ENCODE data around the gene HJURP. TPM values are rescaled to one million over a fixed set of nuclear protein-coding genes. Genes with fewer than 3 reads are reported as not detected.

The HJURP gene
- total RNA-seq, 1 donor from 2014 or later: 109 TPM

DNA sequence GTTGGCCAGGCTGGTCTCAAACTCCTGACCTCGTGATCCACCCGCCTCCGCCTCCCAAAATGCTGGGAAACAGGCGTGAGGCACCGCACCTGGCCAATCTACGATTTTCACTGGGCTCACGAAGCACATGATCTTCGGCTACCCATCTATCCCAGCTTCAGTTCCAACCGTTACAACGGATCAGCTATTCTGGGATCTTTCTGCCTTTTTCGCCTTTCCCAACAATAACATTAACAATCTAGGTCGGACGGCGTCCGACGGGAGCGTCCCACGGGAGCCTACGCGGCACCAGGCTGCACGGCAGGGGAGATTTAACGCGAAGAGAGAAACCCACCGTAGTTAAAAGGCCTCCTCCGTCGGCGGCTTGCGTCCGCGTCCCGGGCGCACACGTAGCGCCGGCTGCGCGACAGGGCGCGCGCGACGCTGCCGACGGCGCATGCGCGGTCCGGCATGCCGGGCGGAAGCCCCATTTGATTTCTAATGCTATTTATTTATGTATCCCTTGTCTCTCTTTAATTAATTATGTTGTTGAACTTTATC lies 13.7 kb upstream of the HJURP start, which contains the start of gene MSL3B:
TSS of gene MSL3B (minus strand) at position 394 of the 540 bp plus-strand sequence.
- Histone ChIP-seq H3F3A (ENCODE audit: low read depth) (peaks cover 3% of the 10 kb centered on the region), H3K36me3 (no peaks in the 10 kb centered on the region), H3K79me2 (ENCODE audit: low read depth) (peaks cover 5% of the 10 kb centered on the region), H3K27ac (no peak within 1 kb of the TSS), H3K4me3 (peak within 1 kb of the TSS; percentile 53), H3K4me2 (peak within 1 kb of the TSS; percentile 72), H3K4me1 (no peaks in the 10 kb centered on the region), H3K9ac (no peak within 1 kb of the TSS), H3K27me3 (peaks cover 39% of the 10 kb centered on the region), H4K20me1 (ENCODE audit: low read depth) (no peaks in the 10 kb centered on the region), H2AFZ (replicated peaks) (peak within 1 kb of the TSS; percentile 96), H3K9me3 (ENCODE audit: low read depth) (peaks cover 10% of the 10 kb centered on the region)
- H3K27me3 Mint-ChIP-seq (ENCODE audit: insufficient read depth, low read depth): no peaks in the 10 kb centered on the region
- peak within 1 kb of the TSS; percentile 81 for H3K4me3 Mint-ChIP-seq
- peaks cover 6% of the 10 kb centered on the region for H3K36me3 Mint-ChIP-seq
- H3K4me1 Mint-ChIP-seq: peaks cover 2% of the 10 kb centered on the region
- peaks cover 22% of the 10 kb centered on the region for H3K9me3 Mint-ChIP-seq
- peak; percentile 81 for DNase-seq (ENCODE audit: low spot score)
- TF ChIP-seq, protein P1, sequence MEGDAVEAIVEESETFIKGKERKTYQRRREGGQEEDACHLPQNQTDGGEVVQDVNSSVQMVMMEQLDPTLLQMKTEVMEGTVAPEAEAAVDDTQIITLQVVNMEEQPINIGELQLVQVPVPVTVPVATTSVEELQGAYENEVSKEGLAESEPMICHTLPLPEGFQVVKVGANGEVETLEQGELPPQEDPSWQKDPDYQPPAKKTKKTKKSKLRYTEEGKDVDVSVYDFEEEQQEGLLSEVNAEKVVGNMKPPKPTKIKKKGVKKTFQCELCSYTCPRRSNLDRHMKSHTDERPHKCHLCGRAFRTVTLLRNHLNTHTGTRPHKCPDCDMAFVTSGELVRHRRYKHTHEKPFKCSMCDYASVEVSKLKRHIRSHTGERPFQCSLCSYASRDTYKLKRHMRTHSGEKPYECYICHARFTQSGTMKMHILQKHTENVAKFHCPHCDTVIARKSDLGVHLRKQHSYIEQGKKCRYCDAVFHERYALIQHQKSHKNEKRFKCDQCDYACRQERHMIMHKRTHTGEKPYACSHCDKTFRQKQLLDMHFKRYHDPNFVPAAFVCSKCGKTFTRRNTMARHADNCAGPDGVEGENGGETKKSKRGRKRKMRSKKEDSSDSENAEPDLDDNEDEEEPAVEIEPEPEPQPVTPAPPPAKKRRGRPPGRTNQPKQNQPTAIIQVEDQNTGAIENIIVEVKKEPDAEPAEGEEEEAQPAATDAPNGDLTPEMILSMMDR (IDR thresholded peaks at IDR 0.05): no peak
- TF ChIP-seq EZH2 (IDR thresholded peaks at IDR 0.05): no peak
- no peak for TF ChIP-seq EZH2phosphoT487 (IDR thresholded peaks at IDR 0.05)
- peak within 1 kb of the TSS; percentile 83 for H3K27ac Mint-ChIP-seq

DNA sequence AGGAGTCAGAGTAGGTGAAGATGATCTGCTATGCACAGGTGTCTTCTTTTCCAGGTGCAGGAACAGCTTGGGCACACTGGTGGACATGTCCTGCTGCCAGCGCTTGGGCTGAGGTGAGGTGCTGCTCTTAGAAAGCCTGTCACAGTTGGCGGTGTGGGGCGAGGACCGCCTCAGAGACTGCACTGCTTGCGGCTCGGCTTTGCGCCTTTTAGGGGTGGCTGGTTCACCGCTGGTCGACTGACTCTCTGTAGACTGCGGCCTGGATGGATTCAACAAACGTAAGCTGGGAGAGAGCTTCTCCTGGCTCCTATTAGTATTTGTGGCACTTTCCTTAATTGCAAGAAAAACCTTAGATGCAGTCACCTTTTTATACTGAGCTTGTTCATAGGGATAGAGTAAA lies 12.1 kb upstream of the HJURP start:
- Mint-ChIP-seq H3K4me1 (peaks cover 2% of the 10 kb centered on the region), H3K4me3 (no peak overlapping the region), H3K27me3 (ENCODE audit: insufficient read depth, low read depth) (no peaks in the 10 kb centered on the region), H3K27ac (no peak overlapping the region), H3K9me3 (peaks cover 22% of the 10 kb centered on the region), H3K36me3 (peaks cover 6% of the 10 kb centered on the region)
- H3K79me2 ChIP-seq (ENCODE audit: low read depth): peaks cover 5% of the 10 kb centered on the region
- no peak for DNase-seq (ENCODE audit: low spot score)
- H3F3A ChIP-seq (ENCODE audit: low read depth): peaks cover 3% of the 10 kb centered on the region
- no peaks in the 10 kb centered on the region for H3K36me3 ChIP-seq
- no peak overlapping the region for H3K27ac ChIP-seq
- no peaks in the 10 kb centered on the region for H4K20me1 ChIP-seq (ENCODE audit: low read depth)
- H3K9ac ChIP-seq: no peak overlapping the region
- H2AFZ ChIP-seq (replicated peaks): no peak overlapping the region
- H3K4me3 ChIP-seq: no peak overlapping the region
- no peak overlapping the region for H3K4me2 ChIP-seq
- peaks cover 10% of the 10 kb centered on the region for H3K9me3 ChIP-seq (ENCODE audit: low read depth)
- H3K4me1 ChIP-seq: no peaks in the 10 kb centered on the region
- TF ChIP-seq, protein P1 (IDR thresholded peaks at IDR 0.05): no peak
- TF ChIP-seq EZH2phosphoT487 (IDR thresholded peaks at IDR 0.05): no peak
- TF ChIP-seq EZH2 (IDR thresholded peaks at IDR 0.05): no peak
- peaks cover 23% of the 10 kb centered on the region for H3K27me3 ChIP-seq

DNA sequence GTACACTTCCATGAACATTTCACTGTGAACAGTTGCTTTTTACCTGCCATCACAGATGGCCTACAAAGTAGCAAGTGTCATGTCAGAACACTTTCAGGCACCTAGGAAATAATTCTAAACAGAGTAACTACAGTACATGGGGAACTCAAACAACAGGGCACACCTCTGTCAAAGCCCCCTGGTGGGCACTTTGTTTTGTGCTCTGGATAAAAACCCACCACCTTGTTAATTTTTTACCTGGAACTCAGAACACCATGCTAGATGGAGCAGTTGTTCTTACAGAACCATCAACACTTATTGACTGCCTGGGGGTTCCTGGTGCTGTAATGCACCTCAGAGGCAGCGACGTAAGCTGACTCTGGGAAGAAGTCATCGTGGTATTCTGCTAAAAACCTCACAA lies 11.5 kb upstream of the HJURP start:
- H3K27ac ChIP-seq: no peak overlapping the region
- no peak for TF ChIP-seq EZH2 (IDR thresholded peaks at IDR 0.05)
- no peak for TF ChIP-seq EZH2phosphoT487 (IDR thresholded peaks at IDR 0.05)
- TF ChIP-seq, protein P1 (IDR thresholded peaks at IDR 0.05): peak; percentile 42
- H3K4me3 ChIP-seq: no peak overlapping the region
- no peak overlapping the region for H2AFZ ChIP-seq (replicated peaks)
- H3K4me3 Mint-ChIP-seq: peak overlapping the region; percentile 5
- H3K79me2 ChIP-seq (ENCODE audit: low read depth): peaks cover 5% of the 10 kb centered on the region
- H3K4me1 Mint-ChIP-seq: peaks cover 2% of the 10 kb centered on the region
- H3K9ac ChIP-seq: no peak overlapping the region
- H3K36me3 ChIP-seq: no peaks in the 10 kb centered on the region
- peak; percentile 21 for DNase-seq (ENCODE audit: low spot score)
- peaks cover 17% of the 10 kb centered on the region for H3K27me3 ChIP-seq
- H3K27me3 Mint-ChIP-seq (ENCODE audit: insufficient read depth, low read depth): no peaks in the 10 kb centered on the region
- peaks cover 10% of the 10 kb centered on the region for H3K9me3 ChIP-seq (ENCODE audit: low read depth)
- H3F3A ChIP-seq (ENCODE audit: low read depth): peaks cover 3% of the 10 kb centered on the region
- H3K9me3 Mint-ChIP-seq: peaks cover 22% of the 10 kb centered on the region
- peaks cover 6% of the 10 kb centered on the region for H3K36me3 Mint-ChIP-seq
- H3K27ac Mint-ChIP-seq: no peak overlapping the region
- no peaks in the 10 kb centered on the region for H4K20me1 ChIP-seq (ENCODE audit: low read depth)
- H3K4me1 ChIP-seq: no peaks in the 10 kb centered on the region
- H3K4me2 ChIP-seq: peak overlapping the region; percentile 52

All from neural progenitor cell (in vitro differentiated cells).